Measurements from ENCODE around the gene METTL23. TPM values are rescaled to one million over a fixed set of nuclear protein-coding genes. Genes with fewer than 3 reads are reported as not detected.
"Not testable (repeated sequence)": the region's sequence is repeated elsewhere in the genome, so short reads cannot be mapped to it uniquely, and the experiment has no call there.

The METTL23 gene
- total RNA-seq, 1 experiment from 2014 or later = 40.5 TPM

DNA sequence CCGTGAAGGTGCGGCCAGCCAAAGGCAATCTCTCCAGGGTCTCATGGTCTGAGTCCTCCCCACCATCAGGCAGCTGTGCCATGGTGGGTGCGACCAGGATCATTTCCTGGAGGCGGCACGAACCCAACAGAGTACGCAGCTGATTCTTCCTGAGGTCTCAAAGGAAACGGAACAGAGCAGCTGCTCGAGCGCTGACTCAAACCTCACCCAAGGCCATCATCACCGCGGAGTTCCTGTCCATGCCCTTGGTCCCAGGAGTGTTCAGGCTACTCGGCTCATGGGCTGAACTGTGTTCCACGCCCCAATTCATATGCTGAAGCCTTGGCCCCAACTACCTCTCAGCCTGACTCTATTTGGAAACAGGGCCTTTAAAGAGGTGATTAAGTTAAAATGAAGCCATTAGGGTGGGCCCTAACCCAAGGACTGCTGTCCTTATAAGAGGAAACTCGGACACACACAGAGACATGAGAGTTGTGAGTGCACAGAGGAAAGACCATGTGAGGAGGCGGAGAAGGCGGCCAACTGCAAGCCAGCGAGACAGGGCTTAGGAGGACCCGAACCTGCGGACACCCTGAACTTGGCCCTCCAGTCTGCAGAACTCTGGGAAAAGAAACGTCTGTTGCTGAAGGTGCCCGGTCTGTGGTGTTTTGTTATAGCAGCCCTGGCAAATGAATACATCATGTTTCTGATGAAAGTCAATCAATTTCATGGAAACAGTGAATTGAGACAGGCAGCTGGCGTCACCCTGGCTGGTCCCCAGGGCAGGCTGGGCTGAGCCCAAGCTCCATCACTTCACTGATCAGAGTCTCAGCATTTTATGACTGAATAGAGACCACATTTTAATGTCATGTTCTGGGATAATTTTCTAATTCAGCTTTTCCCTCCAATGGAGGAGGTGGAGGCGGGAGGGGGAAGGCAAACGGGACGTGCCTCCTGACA, 29.6 kb upstream of the METTL23 start:
- Histone ChIP-seq H3K79me2 (ENCODE audit: low read depth) (no peaks in the 10 kb centered on the region), H4K20me1 (ENCODE audit: insufficient read depth) (no peaks in the 10 kb centered on the region), H3F3A (ENCODE audit: insufficient read depth, low read depth) (no peaks in the 10 kb centered on the region), H3K4me3 (no peak overlapping the region), H3K36me3 (ENCODE audit: low read depth) (no peaks in the 10 kb centered on the region), H2AFZ (no peak overlapping the region), H3K4me1 (replicated peaks; ENCODE audit: insufficient read depth) (no peaks in the 10 kb centered on the region), H3K27me3 (ENCODE audit: insufficient read depth, low read depth) (no peaks in the 10 kb centered on the region), H3K27ac (no peak overlapping the region), H3K4me2 (no peak overlapping the region), H3K9me3 (ENCODE audit: insufficient read depth, low read depth) (no peaks in the 10 kb centered on the region), H3K9me2 (ENCODE audit: insufficient read depth) (no peaks in the 10 kb centered on the region)
- no TSS peak for BruUV-seq (replicated peaks)
- no peak for DNase-seq
- intact Hi-C loops (cut with micrococcal nuclease; ENCODE audit: unreplicated experiment) = no loop called here
- TF ChIP-seq, protein P1, sequence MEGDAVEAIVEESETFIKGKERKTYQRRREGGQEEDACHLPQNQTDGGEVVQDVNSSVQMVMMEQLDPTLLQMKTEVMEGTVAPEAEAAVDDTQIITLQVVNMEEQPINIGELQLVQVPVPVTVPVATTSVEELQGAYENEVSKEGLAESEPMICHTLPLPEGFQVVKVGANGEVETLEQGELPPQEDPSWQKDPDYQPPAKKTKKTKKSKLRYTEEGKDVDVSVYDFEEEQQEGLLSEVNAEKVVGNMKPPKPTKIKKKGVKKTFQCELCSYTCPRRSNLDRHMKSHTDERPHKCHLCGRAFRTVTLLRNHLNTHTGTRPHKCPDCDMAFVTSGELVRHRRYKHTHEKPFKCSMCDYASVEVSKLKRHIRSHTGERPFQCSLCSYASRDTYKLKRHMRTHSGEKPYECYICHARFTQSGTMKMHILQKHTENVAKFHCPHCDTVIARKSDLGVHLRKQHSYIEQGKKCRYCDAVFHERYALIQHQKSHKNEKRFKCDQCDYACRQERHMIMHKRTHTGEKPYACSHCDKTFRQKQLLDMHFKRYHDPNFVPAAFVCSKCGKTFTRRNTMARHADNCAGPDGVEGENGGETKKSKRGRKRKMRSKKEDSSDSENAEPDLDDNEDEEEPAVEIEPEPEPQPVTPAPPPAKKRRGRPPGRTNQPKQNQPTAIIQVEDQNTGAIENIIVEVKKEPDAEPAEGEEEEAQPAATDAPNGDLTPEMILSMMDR (conservative IDR thresholded peaks at IDR 0.05) = no peak
- no peak for TF ChIP-seq EZH2 (IDR thresholded peaks at IDR 0.05; ENCODE audit: low read depth)
- ChIA-PET POLR2A (ENCODE audit: unreplicated experiment) (interaction anchor here (0.7 kb wide), 1 partner anchor 257 kb away, joined by 3 read pairs; no protein-coding TSS in a partner anchor), CTCF (interaction anchor here (0.7 kb wide), 1 partner anchor 74 kb away, joined by 17 read pairs; no protein-coding TSS in a partner anchor)

DNA sequence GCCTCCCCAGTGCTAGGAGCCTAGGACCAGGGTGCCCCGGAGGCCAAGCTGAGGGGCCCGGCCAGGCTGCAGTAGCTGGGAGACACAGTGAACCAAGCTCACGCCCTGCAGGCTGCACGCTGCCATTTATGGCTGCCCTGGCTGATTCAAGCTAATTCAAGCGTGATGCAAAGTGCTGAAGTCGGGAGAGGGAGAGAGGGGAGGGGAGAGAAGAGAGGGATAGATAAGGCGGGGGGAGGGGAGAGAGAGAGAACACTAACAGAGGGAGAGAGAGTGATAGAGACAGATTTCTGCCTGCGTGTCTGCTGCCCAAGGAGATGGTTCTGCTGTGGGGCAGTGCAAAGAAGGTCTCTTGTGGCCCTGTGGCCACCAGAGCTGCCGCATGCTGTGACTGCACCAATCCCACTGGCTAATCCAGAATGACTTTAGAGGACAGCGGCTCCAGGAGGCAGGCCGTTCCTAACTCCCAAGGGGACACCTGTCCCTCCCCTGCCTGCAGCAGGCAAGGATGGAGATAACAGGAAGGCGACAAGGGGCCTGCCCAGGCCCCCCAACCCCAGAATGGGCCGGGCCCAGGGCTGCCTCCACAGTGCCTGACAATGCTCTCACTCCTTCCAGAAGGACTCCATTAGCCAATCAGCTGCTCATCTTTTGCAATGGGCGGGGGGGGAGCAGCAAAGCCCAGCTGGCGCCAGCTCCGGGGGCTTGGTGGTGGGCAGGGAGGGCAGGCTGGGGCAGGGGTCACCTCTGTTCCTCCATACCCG, 28.8 kb upstream of the METTL23 start:
- H3K36me3 ChIP-seq (ENCODE audit: low read depth) = no peaks in the 10 kb centered on the region
- no peaks in the 10 kb centered on the region for H4K20me1 ChIP-seq (ENCODE audit: insufficient read depth)
- H3K9me3 ChIP-seq (ENCODE audit: insufficient read depth, low read depth) = no peaks in the 10 kb centered on the region
- no peaks in the 10 kb centered on the region for H3K79me2 ChIP-seq (ENCODE audit: low read depth)
- BruUV-seq (replicated peaks) = no TSS peak
- H3K4me2 ChIP-seq = no peak overlapping the region
- CTCF ChIA-PET = interaction anchor here (0.7 kb wide), 1 partner anchor 75 kb away, joined by 17 read pairs; no protein-coding TSS in a partner anchor
- no peaks in the 10 kb centered on the region for H3K4me1 ChIP-seq (replicated peaks; ENCODE audit: insufficient read depth)
- intact Hi-C loops (cut with micrococcal nuclease; ENCODE audit: unreplicated experiment) = no loop called here
- H3K27ac ChIP-seq = no peak overlapping the region
- no peak overlapping the region for H3K4me3 ChIP-seq
- no peaks in the 10 kb centered on the region for H3F3A ChIP-seq (ENCODE audit: insufficient read depth, low read depth)
- POLR2A ChIA-PET (ENCODE audit: unreplicated experiment) = no interaction called here
- no peaks in the 10 kb centered on the region for H3K9me2 ChIP-seq (ENCODE audit: insufficient read depth)
- H3K27me3 ChIP-seq (ENCODE audit: insufficient read depth, low read depth) = no peaks in the 10 kb centered on the region
- TF ChIP-seq EZH2 (IDR thresholded peaks at IDR 0.05; ENCODE audit: low read depth) = no peak
- TF ChIP-seq, protein P1 (conservative IDR thresholded peaks at IDR 0.05) = no peak
- no peak for DNase-seq
- H2AFZ ChIP-seq = no peak overlapping the region

DNA sequence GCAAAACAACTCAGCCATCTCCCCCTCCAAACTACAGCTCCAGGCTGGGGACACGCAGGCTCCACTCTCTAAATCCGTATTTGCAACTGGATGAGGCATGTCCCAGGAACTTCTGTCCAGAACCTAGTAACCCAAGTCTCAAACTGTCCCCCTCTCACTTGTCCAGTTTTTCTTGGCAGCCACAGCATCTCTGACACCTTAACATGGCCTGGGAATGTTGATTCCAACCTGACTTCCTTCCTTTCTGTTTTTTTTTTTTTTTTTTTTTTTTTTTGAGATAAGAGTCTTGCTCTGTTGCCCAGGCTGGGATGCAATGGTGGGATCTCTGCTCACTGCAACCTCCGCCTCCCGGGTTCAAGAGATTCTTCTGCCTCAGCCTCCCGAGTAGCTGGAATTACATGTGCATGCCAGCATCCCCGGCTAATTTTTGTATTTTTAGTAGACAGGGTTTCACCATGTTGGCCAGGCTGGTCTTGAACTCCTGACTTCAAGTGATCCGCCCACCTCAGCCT, 28.1 kb upstream of the METTL23 start:
- CTCF ChIA-PET; BruUV-seq (replicated peaks): not testable (repeated sequence)

More for the DNA sequence above, 28.1 kb upstream of the METTL23 start:
- H3K36me3 ChIP-seq (ENCODE audit: low read depth); H3K4me2 ChIP-seq; H3K4me3 ChIP-seq; intact Hi-C loops (cut with micrococcal nuclease; ENCODE audit: unreplicated experiment); DNase-seq; H3K9me3 ChIP-seq (ENCODE audit: insufficient read depth, low read depth); H3K27me3 ChIP-seq (ENCODE audit: insufficient read depth, low read depth); H3K9me2 ChIP-seq (ENCODE audit: insufficient read depth); POLR2A ChIA-PET (ENCODE audit: unreplicated experiment); H4K20me1 ChIP-seq (ENCODE audit: insufficient read depth); H3K4me1 ChIP-seq (replicated peaks; ENCODE audit: insufficient read depth); H3K79me2 ChIP-seq (ENCODE audit: low read depth); H2AFZ ChIP-seq; H3K27ac ChIP-seq; H3F3A ChIP-seq (ENCODE audit: insufficient read depth, low read depth): not testable (repeated sequence)

All from PC-9 (cell line).